Measurements from ENCODE around the gene MCM8. TPM values are rescaled to one million over a fixed set of nuclear protein-coding genes. Genes with fewer than 3 reads are reported as not detected.

MCM8 gene
- total and polyA plus RNA-seq, 2 experiments from 2014 or later = 1.5 to 7.7 TPM

DNA sequence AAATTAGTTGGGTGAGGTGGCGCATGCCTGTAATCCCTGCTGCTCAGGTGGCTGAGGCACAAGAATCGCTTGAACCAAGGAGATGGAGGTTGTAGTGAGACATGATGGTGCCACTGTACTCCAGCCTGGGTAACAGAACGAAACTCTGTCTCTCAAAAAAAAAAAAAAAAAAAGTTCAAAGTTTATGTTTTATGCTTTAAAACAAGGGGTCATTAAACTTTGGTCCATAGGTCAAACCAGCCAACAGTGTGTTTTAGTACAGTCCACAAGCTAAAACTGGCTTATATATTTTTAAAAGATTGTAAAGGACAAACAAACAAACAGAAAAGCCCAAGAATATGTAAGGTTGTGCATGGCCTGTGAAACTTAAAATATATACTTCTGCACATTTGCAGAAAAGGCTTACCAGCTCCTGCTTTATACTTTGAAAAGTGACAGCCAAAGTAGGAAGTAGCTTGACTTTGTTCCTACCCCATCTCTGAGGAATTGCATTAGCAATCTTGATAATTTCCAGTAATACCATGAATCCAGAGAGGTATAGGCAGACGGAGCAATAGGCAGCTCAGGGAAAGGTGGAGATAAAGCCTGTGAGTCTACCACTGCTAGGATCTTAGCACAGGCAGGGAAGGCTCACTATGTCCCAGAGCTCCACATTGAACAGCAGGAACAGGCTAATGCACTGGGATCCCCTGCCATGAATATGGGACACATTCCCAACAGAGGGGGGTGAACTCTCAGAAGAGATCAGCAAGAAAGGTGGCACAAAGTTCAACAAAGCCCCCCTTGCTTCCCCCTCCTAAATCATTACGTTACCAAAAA lies 30.5 kb downstream of the MCM8 start:
- WGBS, 2 experiments (ENCODE audit: low coverage in 1 of 2, low lambda C conversion rate in 2 of 2, missing lambda C conversion rate in 2 of 2) = 77% methylated on average over 5 of the region's 5 CpGs
- Histone ChIP-seq H3F3A (ENCODE audit: insufficient read depth) (no peaks in the 10 kb centered on the region), H3K9ac (no peak overlapping the region), H3K4me1 (ENCODE audit: insufficient read depth) (no peaks in the 10 kb centered on the region), H3K4me2 (ENCODE audit: unreplicated experiment) (no peak overlapping the region), H3K36me3 (ENCODE audit: low read depth) (0 out of 2 replicates have a peak, but pooled peaks cover 3% of the 10 kb centered on the region), H2AFZ (no peak overlapping the region), H3K79me2 (ENCODE audit: insufficient read depth) (no peaks in the 10 kb centered on the region), H4K20me1 (ENCODE audit: insufficient read depth) (no peaks in the 10 kb centered on the region), H3K9me2 (ENCODE audit: insufficient read depth) (no peaks in the 10 kb centered on the region), H3K4me3 (no peak overlapping the region), H3K27ac (no peak overlapping the region), H3K27me3 (replicated peaks; ENCODE audit: insufficient read depth) (no peaks in the 10 kb centered on the region), H3K9me3 (ENCODE audit: low read depth) (no peaks in the 10 kb centered on the region)
- no peak for TF ChIP-seq EZH2 (IDR thresholded peaks at IDR 0.05; ENCODE audit: insufficient read depth, poor library complexity, severe bottlenecking)
- no peak for TF ChIP-seq EZH2phosphoT487 (IDR thresholded peaks at IDR 0.05; ENCODE audit: insufficient read depth, low read depth)
- in situ Hi-C loops (cut with MboI) = no loop called here
- no peak for DNase-seq

DNA sequence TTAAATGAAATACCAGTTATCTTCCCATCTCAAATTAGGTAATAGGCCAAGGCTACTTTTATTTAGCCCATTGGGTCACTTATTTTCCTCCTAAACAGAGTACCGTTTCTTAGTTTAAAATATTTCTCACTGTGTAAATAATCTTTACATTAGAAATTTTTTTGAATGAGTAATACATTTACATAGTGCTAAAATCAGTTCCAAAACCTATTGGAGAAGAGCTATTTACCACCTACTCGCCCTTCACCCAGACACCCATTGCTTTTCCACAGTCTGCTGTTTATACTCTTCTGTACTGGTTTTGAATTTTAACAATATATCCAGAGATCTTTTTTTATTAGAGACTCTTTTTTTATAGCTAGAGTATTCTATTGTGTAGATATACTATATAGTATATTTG lies 36.9 kb downstream of the MCM8 start:
- H3K27ac ChIP-seq = no peak overlapping the region

DNA sequence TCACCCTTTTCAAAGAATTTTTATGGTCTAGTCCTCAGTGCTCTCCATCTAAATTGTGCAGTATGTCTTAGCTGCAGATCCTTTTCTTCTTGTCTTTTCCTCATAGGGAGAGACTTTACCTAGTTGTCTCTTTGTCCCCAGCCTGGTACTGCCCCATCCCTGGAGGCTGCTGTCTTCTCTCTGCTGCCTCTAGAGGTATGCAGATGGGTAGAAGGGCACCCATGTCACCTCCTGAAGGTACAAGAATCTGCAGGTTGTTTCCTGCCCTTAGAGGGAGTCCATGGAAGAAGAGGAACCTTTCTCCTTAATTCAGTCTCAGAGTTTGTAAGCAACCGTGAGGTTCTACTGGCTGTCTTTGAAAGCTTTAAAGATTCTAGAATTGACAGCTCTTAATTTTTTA lies 39.1 kb downstream of the MCM8 start:
- no peaks in the 10 kb centered on the region for H3K27me3 ChIP-seq (replicated peaks; ENCODE audit: insufficient read depth)
- H3K4me1 ChIP-seq (ENCODE audit: insufficient read depth) = peaks cover 17% of the 10 kb centered on the region
- H3K9me3 ChIP-seq (ENCODE audit: low read depth) = no peaks in the 10 kb centered on the region
- DNase-seq = no peak
- in situ Hi-C loops (cut with MboI) = no loop called here
- TF ChIP-seq EZH2 (IDR thresholded peaks at IDR 0.05; ENCODE audit: insufficient read depth, poor library complexity, severe bottlenecking) = no peak
- TF ChIP-seq EZH2phosphoT487 (IDR thresholded peaks at IDR 0.05; ENCODE audit: insufficient read depth, low read depth) = no peak
- H3K9ac ChIP-seq = no peak overlapping the region
- H4K20me1 ChIP-seq (ENCODE audit: insufficient read depth) = no peaks in the 10 kb centered on the region
- peaks cover 14% of the 10 kb centered on the region for H3F3A ChIP-seq (ENCODE audit: insufficient read depth)
- no peak overlapping the region for H3K4me2 ChIP-seq (ENCODE audit: unreplicated experiment)
- H3K36me3 ChIP-seq (ENCODE audit: low read depth) = no peaks in the 10 kb centered on the region
- H3K4me3 ChIP-seq = no peak overlapping the region
- H2AFZ ChIP-seq = no peak overlapping the region
- H3K9me2 ChIP-seq (ENCODE audit: insufficient read depth) = no peaks in the 10 kb centered on the region
- H3K79me2 ChIP-seq (ENCODE audit: insufficient read depth) = no peaks in the 10 kb centered on the region
- 56 to 100% methylated on average over 1 of the region's 1 CpG for WGBS, 2 experiments (ENCODE audit: low coverage in 1 of 2, low lambda C conversion rate in 2 of 2, missing lambda C conversion rate in 2 of 2)
- no peak overlapping the region for H3K27ac ChIP-seq

More for the DNA sequence above, 36.9 kb downstream of the MCM8 start:
- Histone ChIP-seq H2AFZ (no peak overlapping the region), H3K36me3 (ENCODE audit: low read depth) (0 out of 2 replicates have a peak, but pooled peaks cover 3% of the 10 kb centered on the region), H3F3A (ENCODE audit: insufficient read depth) (peaks cover 14% of the 10 kb centered on the region), H3K27me3 (replicated peaks; ENCODE audit: insufficient read depth) (no peaks in the 10 kb centered on the region), H3K9me3 (ENCODE audit: low read depth) (no peaks in the 10 kb centered on the region), H3K9me2 (ENCODE audit: insufficient read depth) (no peaks in the 10 kb centered on the region), H3K4me2 (ENCODE audit: unreplicated experiment) (no peak overlapping the region), H3K4me1 (ENCODE audit: insufficient read depth) (peaks cover 13% of the 10 kb centered on the region), H3K79me2 (ENCODE audit: insufficient read depth) (no peaks in the 10 kb centered on the region), H3K4me3 (no peak overlapping the region), H3K9ac (no peak overlapping the region), H4K20me1 (ENCODE audit: insufficient read depth) (no peaks in the 10 kb centered on the region)
- no peak for DNase-seq
- in situ Hi-C loops (cut with MboI) = no loop called here
- no peak for TF ChIP-seq EZH2 (IDR thresholded peaks at IDR 0.05; ENCODE audit: insufficient read depth, poor library complexity, severe bottlenecking)
- no peak for TF ChIP-seq EZH2phosphoT487 (IDR thresholded peaks at IDR 0.05; ENCODE audit: insufficient read depth, low read depth)
- 92 to 99% methylated on average over 2 of the region's 2 CpGs for WGBS, 2 experiments (ENCODE audit: low coverage in 1 of 2, low lambda C conversion rate in 2 of 2, missing lambda C conversion rate in 2 of 2)

DNA sequence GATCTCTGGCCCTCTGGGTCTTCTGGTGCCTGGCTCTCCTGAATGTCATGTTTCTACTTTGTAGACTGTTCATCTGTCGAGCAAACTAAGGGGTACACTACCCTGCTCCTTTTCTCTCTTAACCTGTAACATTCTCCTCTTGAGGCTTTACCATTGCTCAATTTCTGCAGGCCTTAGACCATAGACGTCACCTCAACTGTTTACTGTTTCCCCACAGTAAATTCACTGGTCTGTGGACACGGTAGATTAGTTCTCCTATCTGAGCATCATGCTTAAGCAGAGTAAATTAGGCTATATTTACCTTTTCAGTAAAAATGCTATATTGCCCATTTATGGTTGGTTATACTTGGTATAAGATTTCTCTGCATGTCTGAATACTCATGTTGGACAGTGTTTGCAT lies 40.5 kb downstream of the MCM8 start:
- Histone ChIP-seq H3K27me3 (replicated peaks; ENCODE audit: insufficient read depth) (no peaks in the 10 kb centered on the region), H3K9me3 (ENCODE audit: low read depth) (no peaks in the 10 kb centered on the region), H3K4me2 (ENCODE audit: unreplicated experiment) (no peak overlapping the region), H3K9ac (no peak overlapping the region), H3F3A (ENCODE audit: insufficient read depth) (peaks cover 14% of the 10 kb centered on the region), H3K4me3 (no peak overlapping the region), H4K20me1 (ENCODE audit: insufficient read depth) (no peaks in the 10 kb centered on the region), H3K4me1 (ENCODE audit: insufficient read depth) (peaks cover 17% of the 10 kb centered on the region), H3K9me2 (ENCODE audit: insufficient read depth) (no peaks in the 10 kb centered on the region), H3K27ac (peak overlapping the region; percentile 44), H3K36me3 (ENCODE audit: low read depth) (no peaks in the 10 kb centered on the region), H3K79me2 (ENCODE audit: insufficient read depth) (no peaks in the 10 kb centered on the region), H2AFZ (no peak overlapping the region)
- in situ Hi-C loops (cut with MboI) = no loop called here
- WGBS, 2 experiments (ENCODE audit: low coverage in 1 of 2, low lambda C conversion rate in 2 of 2, missing lambda C conversion rate in 2 of 2) = 97 to 99% methylated on average over 3 of the region's 3 CpGs
- TF ChIP-seq EZH2 (IDR thresholded peaks at IDR 0.05; ENCODE audit: insufficient read depth, poor library complexity, severe bottlenecking) (no peak), EZH2phosphoT487 (IDR thresholded peaks at IDR 0.05; ENCODE audit: insufficient read depth, low read depth) (no peak)
- no peak for DNase-seq

Data from GM23248 (cell line).